ENCODE measurements around the gene CPNE6. TPM values are rescaled to one million over a fixed set of nuclear protein-coding genes. Genes with fewer than 3 reads are reported as not detected.
"Not testable (repeated sequence)": the region's sequence is repeated elsewhere in the genome, so short reads cannot be mapped to it uniquely, and the experiment has no call there.

Gene CPNE6
- total RNA-seq, 4 donors from 2014 or later: 0.76 TPM; not detected in 3

- no peaks in the 10 kb centered on the region for H3K36me3 ChIP-seq
- no peaks in the 10 kb centered on the region for H3K27me3 ChIP-seq
- TF ChIP-seq POLR2A (IDR thresholded peaks at IDR 0.05): no peak
- TF ChIP-seq CTCF (IDR thresholded peaks at IDR 0.05): no peak
- no peak overlapping the region for H3K27ac ChIP-seq
- intact Hi-C loops (cut with DNase I; ENCODE audit: low total_unique reads): no loop called here
- H3K4me3 ChIP-seq: no peak overlapping the region
- peaks cover 0 to 2% of the 10 kb centered on the region in 2 donors for H3K4me1 ChIP-seq
- DNase-seq: no peak
- no peaks in the 10 kb centered on the region for H3K9me3 ChIP-seq
Observed at GRCh38 chr14:24100197-24100981, 29.0 kb downstream of the CPNE6 start.

DNA sequence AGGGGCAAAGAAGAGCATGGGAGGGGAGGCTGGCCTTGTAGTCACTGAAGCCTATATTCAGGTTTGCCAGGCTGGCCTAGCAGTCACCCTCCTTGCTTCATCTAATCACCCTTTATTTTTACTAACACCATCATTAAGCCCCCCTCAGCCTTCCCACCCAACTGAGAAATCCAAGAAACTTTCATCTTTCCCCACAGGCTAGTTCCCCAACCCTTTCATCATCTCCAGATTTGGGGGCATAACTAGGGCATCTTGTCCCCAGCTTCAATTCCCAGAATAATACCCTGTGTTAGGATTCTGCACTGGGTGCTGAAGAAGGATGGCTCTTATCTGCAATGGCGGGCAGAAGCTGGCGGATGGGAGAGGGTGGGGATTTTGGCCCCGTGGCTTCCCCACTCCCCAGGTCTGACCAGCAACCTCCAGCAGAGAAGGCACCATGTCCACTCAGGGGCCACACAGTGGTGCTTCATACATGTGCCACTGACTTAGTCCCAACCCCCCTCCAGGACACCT lies 29.7 kb downstream of the CPNE6 start:
- no peaks in the 10 kb centered on the region for H3K4me1 ChIP-seq
- no peaks in the 10 kb centered on the region for H3K9me3 ChIP-seq
- H3K27ac ChIP-seq: no peak overlapping the region
- no peak overlapping the region for H3K4me3 ChIP-seq
- intact Hi-C loops (cut with DNase I; ENCODE audit: low total_unique reads): no loop called here
- DNase-seq: no peak
- no peak for TF ChIP-seq POLR2A (IDR thresholded peaks at IDR 0.05)
- no peaks in the 10 kb centered on the region for H3K36me3 ChIP-seq
- H3K27me3 ChIP-seq: no peaks in the 10 kb centered on the region

DNA sequence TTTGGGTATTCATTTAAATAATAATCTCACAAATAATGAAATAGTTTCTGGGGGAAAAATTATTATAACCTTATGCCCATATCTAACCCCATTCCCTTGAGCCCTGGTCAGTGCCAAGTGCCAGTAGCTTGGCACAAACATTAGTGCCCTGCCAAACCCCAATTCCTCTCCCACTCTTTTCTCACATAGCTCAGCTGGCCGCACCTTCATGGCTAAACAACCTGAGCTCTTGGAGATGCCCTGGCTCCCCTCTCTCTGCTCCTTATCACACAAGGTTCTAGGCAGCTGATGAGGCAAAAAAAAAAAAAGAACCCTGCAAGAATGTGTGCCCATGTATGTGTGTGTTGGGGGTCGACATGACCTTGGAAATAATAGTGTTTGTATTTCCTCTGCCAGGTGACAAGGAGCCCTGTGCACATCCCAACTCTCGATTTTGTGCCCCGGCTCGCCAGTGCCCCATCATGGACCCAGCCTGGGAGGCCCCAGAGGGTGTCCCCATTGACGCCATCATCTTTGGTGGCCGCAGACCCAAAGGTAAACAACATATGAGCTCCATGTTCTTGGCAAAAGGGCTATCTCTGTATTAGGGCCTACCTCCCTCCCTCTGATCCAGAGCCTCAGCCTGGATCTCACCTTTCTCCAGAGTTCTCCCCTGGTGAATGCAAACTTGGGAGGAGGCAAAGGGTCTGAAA lies 31.1 kb downstream of the CPNE6 start:
- no peak for DNase-seq
- Histone ChIP-seq H3K4me3 (no peak overlapping the region), H3K9me3 (no peaks in the 10 kb centered on the region), H3K27ac (no peak overlapping the region), H3K27me3 (no peaks in the 10 kb centered on the region), H3K36me3 (no peaks in the 10 kb centered on the region), H3K4me1 (no peaks in the 10 kb centered on the region)
- intact Hi-C loops (cut with DNase I; ENCODE audit: low total_unique reads): no loop called here
- no peak for TF ChIP-seq CTCF (IDR thresholded peaks at IDR 0.05)
- no peak for TF ChIP-seq POLR2A (IDR thresholded peaks at IDR 0.05)

DNA sequence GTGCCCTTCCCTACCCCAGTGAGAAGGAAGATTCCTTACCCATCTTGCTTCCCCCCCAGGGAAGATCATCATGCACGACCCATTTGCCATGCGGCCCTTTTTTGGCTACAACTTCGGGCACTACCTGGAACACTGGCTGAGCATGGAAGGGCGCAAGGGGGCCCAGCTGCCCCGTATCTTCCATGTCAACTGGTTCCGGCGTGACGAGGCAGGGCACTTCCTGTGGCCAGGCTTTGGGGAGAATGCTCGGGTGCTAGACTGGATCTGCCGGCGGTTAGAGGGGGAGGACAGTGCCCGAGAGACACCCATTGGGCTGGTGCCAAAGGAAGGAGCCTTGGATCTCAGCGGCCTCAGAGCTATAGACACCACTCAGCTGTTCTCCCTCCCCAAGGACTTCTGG lies 32.1 kb downstream of the CPNE6 start:
- no peak for DNase-seq
- Histone ChIP-seq H3K4me3 (no peak overlapping the region), H3K9me3 (no peaks in the 10 kb centered on the region), H3K36me3 (no peaks in the 10 kb centered on the region), H3K27me3 (no peaks in the 10 kb centered on the region), H3K4me1 (no peaks in the 10 kb centered on the region), H3K27ac (no peak overlapping the region)
- intact Hi-C loops (cut with DNase I; ENCODE audit: low total_unique reads): no loop called here
- TF ChIP-seq POLR2A (IDR thresholded peaks at IDR 0.05) (no peak), CTCF (IDR thresholded peaks at IDR 0.05) (no peak)

- DNase-seq; H3K36me3 ChIP-seq; H3K27me3 ChIP-seq; H3K9me3 ChIP-seq; H3K4me3 ChIP-seq; H3K27ac ChIP-seq; H3K4me1 ChIP-seq; intact Hi-C loops (cut with DNase I; ENCODE audit: low total_unique reads): not testable (repeated sequence)
Observed at GRCh38 chr14:24105609-24106239, 34.4 kb downstream of the CPNE6 start.

Data from uterus (tissue), 4 donors.